Upper lobe of right lung (tissue), 1 donor: ENCODE results near the gene BMPR1B. TPM values are rescaled to one million over a fixed set of nuclear protein-coding genes. Genes with fewer than 3 reads are reported as not detected.

Experiments
- ATAC-seq: fragments of 200-7000 bp; cut with Tn5 transposase; one replicate; pipeline ENCODE4 v1.9.1; 2020; ENCODE audit warnings: mild to moderate bottlenecking, moderate library complexity
- DNase-seq: peaks from one replicate; pipeline ENCODE4 v3.0.0-alpha.2; 2020
- H3K27ac ChIP-seq: fragments of 200-600 bp; one replicate; pipeline ENCODE4 v1.8.0; 2022
- H3K27me3 ChIP-seq: fragments of 200-600 bp; one replicate; pipeline ENCODE4 v1.8.0; 2022; ENCODE audit warnings: mild to moderate bottlenecking
- H3K36me3 ChIP-seq: fragments of 200-600 bp; one replicate; pipeline ENCODE4 v1.8.0; 2022
- H3K4me1 ChIP-seq: fragments of 200-600 bp; one replicate; pipeline ENCODE4 v1.8.0; 2022
- H3K4me3 ChIP-seq: fragments of 200-600 bp; one replicate; pipeline ENCODE4 v1.8.0; 2022; ENCODE audit warnings: mild to moderate bottlenecking
- H3K9me3 ChIP-seq: fragments of 200-600 bp; one replicate; pipeline ENCODE4 v1.8.0; 2022
- CTCF ChIP-seq: fragments of 200-600 bp; IDR thresholded peaks from one replicate; pipeline ENCODE4 v1.8.0; 2022; ENCODE audit warnings: antibody characterized with exemption
- intact Hi-C: fragments of 100-400 bp; cut with DNase I; formaldehyde crosslinking; loops from one replicate; pipeline ENCODE4 v1.11.0; 2022
- total RNA-seq: library from RNA; stranded (reverse); fragmentation: NEBNext Ultra II Directional; extraction: Animal tissue kit (Norgen Biotek cat#: 25700); gene quantifications from one replicate; pipeline ENCODE4 v1.2.1, GENCODE V29; 2021
- donor health status: DM: no; HTN: yes; CAD: no; lungs with severe emphysema.

The BMPR1B gene
- total RNA-seq, 1 donor from 2014 or later = 3.0 TPM

- ATAC-seq = no peak
- H3K27ac ChIP-seq = no peak overlapping the region
- intact Hi-C loops = no loop called here
- no peak for TF ChIP-seq CTCF
- DNase-seq = no peak
- H3K27me3 ChIP-seq = no peaks in the 10 kb centered on the region
- no peaks in the 10 kb centered on the region for H3K4me1 ChIP-seq
- H3K4me3 ChIP-seq = no peak overlapping the region
- no peaks in the 10 kb centered on the region for H3K36me3 ChIP-seq
- no peaks in the 10 kb centered on the region for H3K9me3 ChIP-seq
Measured at GRCh38 chr4:95158045-95158444, 400.3 kb downstream of the BMPR1B start.

- DNase-seq = no peak
- Histone ChIP-seq H3K4me3 (no peak overlapping the region), H3K4me1 (no peaks in the 10 kb centered on the region), H3K9me3 (no peaks in the 10 kb centered on the region), H3K27ac (no peak overlapping the region), H3K36me3 (no peaks in the 10 kb centered on the region), H3K27me3 (no peaks in the 10 kb centered on the region)
- ATAC-seq = no peak
- no peak for TF ChIP-seq CTCF
- intact Hi-C loops = no loop called here
Measured at GRCh38 chr4:95158626-95159025, 400.9 kb downstream of the BMPR1B start.

GRCh38 chr4:95159384-95159783 lies 401.6 kb downstream of the BMPR1B start:
- no peaks in the 10 kb centered on the region for H3K27me3 ChIP-seq
- H3K9me3 ChIP-seq = no peaks in the 10 kb centered on the region
- intact Hi-C loops = no loop called here
- H3K4me1 ChIP-seq = no peaks in the 10 kb centered on the region
- H3K4me3 ChIP-seq = no peak overlapping the region
- H3K36me3 ChIP-seq = no peaks in the 10 kb centered on the region
- no peak overlapping the region for H3K27ac ChIP-seq
- TF ChIP-seq CTCF = no peak
- ATAC-seq = no peak
- DNase-seq = no peak

- no peak overlapping the region for H3K27ac ChIP-seq
- intact Hi-C loops = no loop called here
- no peaks in the 10 kb centered on the region for H3K9me3 ChIP-seq
- DNase-seq = no peak
- H3K36me3 ChIP-seq = no peaks in the 10 kb centered on the region
- H3K27me3 ChIP-seq = no peaks in the 10 kb centered on the region
- TF ChIP-seq CTCF = no peak
- no peak for ATAC-seq
- no peak overlapping the region for H3K4me3 ChIP-seq
- H3K4me1 ChIP-seq = no peaks in the 10 kb centered on the region
Measured at GRCh38 chr4:95161781-95162469, 404.2 kb downstream of the BMPR1B start.

- intact Hi-C loops = no loop called here
- no peak for TF ChIP-seq CTCF
- no peaks in the 10 kb centered on the region for H3K27me3 ChIP-seq
- no peak overlapping the region for H3K4me3 ChIP-seq
- H3K36me3 ChIP-seq = no peaks in the 10 kb centered on the region
- H3K27ac ChIP-seq = no peak overlapping the region
- no peak for DNase-seq
- H3K9me3 ChIP-seq = no peaks in the 10 kb centered on the region
- ATAC-seq = no peak
- H3K4me1 ChIP-seq = no peaks in the 10 kb centered on the region
Measured at GRCh38 chr4:95162867-95163266, 405.1 kb downstream of the BMPR1B start.
